ENCODE measurements around the gene FBXW11.

DNA sequence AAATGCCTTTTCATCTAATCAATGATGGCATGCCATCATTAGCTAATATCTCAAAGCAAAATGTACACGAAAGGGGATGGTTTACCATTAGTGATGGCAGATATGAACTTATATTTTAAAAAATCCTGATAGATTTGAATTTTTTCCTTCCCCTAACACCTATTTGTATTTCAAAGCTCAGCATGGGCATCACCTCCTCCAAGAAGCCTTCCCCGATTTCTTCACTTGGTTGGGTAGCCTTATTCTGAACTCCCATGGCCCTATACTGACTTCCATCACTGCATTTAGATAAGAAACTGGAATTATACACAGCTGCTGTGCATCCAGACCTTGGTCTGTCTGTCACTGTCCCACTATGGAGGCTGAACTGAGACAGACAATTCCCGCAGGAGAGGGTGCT, 49.6 kb upstream of the FBXW11 start:
- TF ChIP-seq CTCF (IDR thresholded peaks at IDR 0.05) (no peak), EZH2 (IDR thresholded peaks at IDR 0.05; ENCODE audit: borderline replicate concordance, insufficient read depth, low read depth, low read length, poor library complexity, severe bottlenecking) (no peak)
